HEK293T (cell line): Measurements from ENCODE around the gene TAF1C.

Source experiments
- ARNT ChIP-seq: fragments of 450-650 bp; IDR thresholded peaks from 2 replicates; pipeline ENCODE4 v1.6.1; 2017; ENCODE audit warnings: mild to moderate bottlenecking
- BHLHE40 ChIP-seq: fragments of 450-650 bp; IDR thresholded peaks from 2 replicates; pipeline ENCODE4 v1.6.1; 2016; ENCODE audit warnings: mild to moderate bottlenecking, moderate library complexity, borderline replicate concordance
- CTBP1 ChIP-seq: fragments of 450-650 bp; IDR thresholded peaks from 2 replicates; pipeline ENCODE4 v1.6.1; 2016; ENCODE audit warnings: borderline replicate concordance
- ELF4 ChIP-seq: fragments of 450-650 bp; IDR thresholded peaks from 2 replicates; pipeline ENCODE4 v1.6.1; 2017; ENCODE audit warnings: antibody characterized with exemption
- FOXK2 ChIP-seq: fragments of 450-650 bp; IDR thresholded peaks from 2 replicates; pipeline ENCODE4 v1.6.1; 2016; ENCODE audit warnings: mild to moderate bottlenecking
- FOXM1 ChIP-seq: fragments of 450-650 bp; IDR thresholded peaks from 2 replicates; pipeline ENCODE4 v1.6.1; 2017; ENCODE audit warnings: mild to moderate bottlenecking, borderline replicate concordance
- HDGF ChIP-seq: fragments of 450-650 bp; IDR thresholded peaks from 2 replicates; pipeline ENCODE4 v1.6.1; 2017; ENCODE audit warnings: antibody characterized with exemption, borderline replicate concordance
- L3MBTL2 ChIP-seq: fragments of 450-650 bp; conservative IDR thresholded peaks from 2 replicates; pipeline ENCODE4 v1.6.1; 2016; ENCODE audit warnings: mild to moderate bottlenecking
- LEF1 ChIP-seq: fragments of 450-650 bp; IDR thresholded peaks from 2 replicates; pipeline ENCODE4 v1.6.1; 2017; ENCODE audit warnings: mild to moderate bottlenecking, borderline replicate concordance
- SP1 ChIP-seq: fragments of 450-650 bp; IDR thresholded peaks from 2 replicates; pipeline ENCODE4 v1.6.1; 2017
- SUZ12 ChIP-seq: fragments of 450-650 bp; IDR thresholded peaks from 2 replicates; pipeline ENCODE4 v1.6.1; 2016; ENCODE audit warnings: mild to moderate bottlenecking
- TARDBP ChIP-seq: fragments of 450-650 bp; IDR thresholded peaks from 2 replicates; pipeline ENCODE4 v1.6.1; 2016
- ZNF384 ChIP-seq: fragments of 450-650 bp; IDR thresholded peaks from 2 replicates; pipeline ENCODE4 v1.6.1; 2016
- TF ChIP-seq, protein P1 (sequence below): fragments of 450-650 bp; IDR thresholded peaks from 2 replicates; pipeline ENCODE4 v1.6.1; 2016

GRCh38 chr16:84137287-84137686 is 49.6 kb downstream of the TAF1C start:
- TF ChIP-seq FOXK2 (no peak), CTBP1 (no peak), HDGF (no peak), ARNT (no peak), SP1 (no peak), BHLHE40 (no peak), TARDBP (no peak), FOXM1 (no peak), SUZ12 (no peak), ZNF384 (no peak), L3MBTL2 (no peak), LEF1 (no peak), ELF4 (no peak)
- TF ChIP-seq, protein P1, sequence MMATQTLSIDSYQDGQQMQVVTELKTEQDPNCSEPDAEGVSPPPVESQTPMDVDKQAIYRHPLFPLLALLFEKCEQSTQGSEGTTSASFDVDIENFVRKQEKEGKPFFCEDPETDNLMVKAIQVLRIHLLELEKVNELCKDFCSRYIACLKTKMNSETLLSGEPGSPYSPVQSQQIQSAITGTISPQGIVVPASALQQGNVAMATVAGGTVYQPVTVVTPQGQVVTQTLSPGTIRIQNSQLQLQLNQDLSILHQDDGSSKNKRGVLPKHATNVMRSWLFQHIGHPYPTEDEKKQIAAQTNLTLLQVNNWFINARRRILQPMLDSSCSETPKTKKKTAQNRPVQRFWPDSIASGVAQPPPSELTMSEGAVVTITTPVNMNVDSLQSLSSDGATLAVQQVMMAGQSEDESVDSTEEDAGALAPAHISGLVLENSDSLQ, result no peak
